CD4-positive, alpha-beta T cell treated with Interleukin-12 subunit alpha and Interleukin-12 subunit beta, for 1 hour (primary cell): Measurements from ENCODE around the gene C1orf141.
"Not testable (repeated sequence)": the region's sequence is repeated elsewhere in the genome, so short reads cannot be mapped to it uniquely, and the experiment has no call there.

Experiments
- DNase-seq: peaks from one replicate; pipeline ENCODE4 v3.0.0-alpha.2; 2020

C1orf141 gene

DNA sequence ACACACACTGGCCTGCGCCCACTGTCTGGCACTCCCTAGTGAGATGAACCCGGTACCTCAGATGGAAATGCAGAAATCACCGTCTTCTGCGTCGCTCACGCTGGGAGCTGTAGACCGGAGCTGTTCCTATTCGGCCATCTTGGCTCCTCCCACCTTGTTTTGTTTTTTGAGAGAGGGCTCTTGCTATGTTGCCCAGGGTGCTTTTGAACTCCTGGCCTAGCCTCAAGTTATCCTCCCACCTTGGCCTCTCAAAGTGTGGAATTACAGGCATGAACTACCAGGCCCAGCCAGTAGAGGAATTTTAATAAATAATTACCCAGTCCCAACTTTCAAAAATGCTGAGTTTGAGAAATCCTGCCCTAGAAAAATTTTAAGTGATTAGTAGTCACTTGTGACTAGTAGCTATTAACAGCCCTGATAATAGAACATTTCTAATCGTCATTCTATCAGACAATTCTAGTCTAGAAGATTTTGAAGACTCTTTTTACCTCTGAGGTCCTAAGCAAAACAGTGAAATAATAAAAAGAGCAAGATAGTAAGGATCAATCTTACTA is 49.9 kb downstream of the C1orf141 start:
- DNase-seq = no peak

GRCh38 chr1:67078291-67078690 is 56.5 kb downstream of the C1orf141 start:
- no peak for DNase-seq

DNA sequence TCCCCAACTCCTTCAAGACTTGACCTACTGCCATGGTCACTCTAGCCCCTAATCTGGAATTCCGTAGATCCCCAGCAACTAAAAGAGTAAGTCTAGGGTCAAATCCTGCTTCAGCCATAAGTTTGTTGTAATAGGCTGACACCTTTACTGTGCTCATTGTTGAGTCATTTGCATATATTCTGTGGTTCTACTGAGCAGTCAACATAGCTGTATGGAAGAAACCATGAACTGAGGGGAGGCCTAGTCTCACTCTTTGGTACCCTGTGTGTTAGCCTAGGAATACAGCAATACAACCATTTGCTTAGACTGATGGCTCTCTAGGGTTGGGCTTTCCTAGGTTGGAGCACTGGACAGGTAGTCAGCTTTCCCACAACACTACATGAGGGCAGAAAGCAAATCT is 57.2 kb downstream of the C1orf141 start:
- no peak for DNase-seq

GRCh38 chr1:67072749-67073148 is 62.0 kb downstream of the C1orf141 start:
- no peak for DNase-seq

- DNase-seq = not testable (repeated sequence)
Observed at GRCh38 chr1:67067655-67068054, 67.1 kb downstream of the C1orf141 start.

DNA sequence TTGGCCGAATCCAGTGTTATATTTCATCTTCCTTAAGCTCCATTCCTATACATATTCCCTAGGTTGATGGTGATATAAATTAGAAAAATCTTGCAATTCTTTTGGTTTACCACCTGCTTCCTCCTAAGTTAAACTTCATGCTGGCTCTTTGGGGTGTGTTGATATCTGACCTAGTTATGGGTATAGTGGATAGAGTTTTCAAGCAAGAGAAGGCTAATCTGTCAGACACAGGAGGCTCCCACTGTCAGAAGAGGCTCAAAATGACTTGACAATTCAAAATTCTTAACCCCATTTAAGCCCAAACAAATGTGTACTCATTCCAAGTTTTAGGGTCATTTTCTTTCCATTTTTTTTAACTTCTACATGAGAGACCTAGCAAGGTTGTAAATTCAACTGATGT is 72.4 kb downstream of the C1orf141 start:
- no peak for DNase-seq

GRCh38 chr1:67061266-67061665 is 73.5 kb downstream of the C1orf141 start:
- DNase-seq = no peak

GRCh38 chr1:67060811-67061218 is 74.0 kb downstream of the C1orf141 start:
- DNase-seq = no peak

- DNase-seq = no peak
Observed at GRCh38 chr1:67059346-67059745, 75.4 kb downstream of the C1orf141 start.

- DNase-seq = no peak
Observed at GRCh38 chr1:67058761-67059160, 76.0 kb downstream of the C1orf141 start.

DNA sequence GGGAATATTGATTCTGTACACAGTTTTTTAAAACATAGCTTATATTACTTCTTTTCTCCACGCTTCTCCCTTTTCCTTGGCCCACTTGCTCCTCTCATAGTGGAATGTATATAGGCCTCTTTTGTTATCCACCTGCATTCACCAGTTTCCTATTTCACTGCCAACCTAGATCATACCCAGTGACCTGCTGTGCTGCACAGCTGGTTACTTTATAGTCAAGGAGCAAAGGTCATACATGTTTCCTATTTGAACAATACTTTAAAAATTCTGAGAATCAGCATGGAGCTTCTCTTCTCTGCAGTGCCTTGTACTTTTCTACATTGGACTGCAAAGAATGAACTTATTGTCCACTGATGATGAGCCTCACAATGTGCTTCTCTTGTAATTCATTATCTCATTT is 76.5 kb downstream of the C1orf141 start:
- DNase-seq = no peak

- peak; percentile 71 for DNase-seq
Observed at GRCh38 chr1:67053785-67054772, 80.7 kb downstream of the C1orf141 start, which contains the start of gene SLC35D1. Gene SLC35D1 (minus strand): TSS chr1:67054148. CDS start chr1:67054013, 135 bp downstream.

- no peak for DNase-seq
Observed at GRCh38 chr1:67053535-67053784, 81.3 kb downstream of the C1orf141 start.

GRCh38 chr1:67052741-67053534 is 81.8 kb downstream of the C1orf141 start:
- DNase-seq = peak; percentile 29

- DNase-seq = no peak
Observed at GRCh38 chr1:67051196-67051595, 83.6 kb downstream of the C1orf141 start.

DNA sequence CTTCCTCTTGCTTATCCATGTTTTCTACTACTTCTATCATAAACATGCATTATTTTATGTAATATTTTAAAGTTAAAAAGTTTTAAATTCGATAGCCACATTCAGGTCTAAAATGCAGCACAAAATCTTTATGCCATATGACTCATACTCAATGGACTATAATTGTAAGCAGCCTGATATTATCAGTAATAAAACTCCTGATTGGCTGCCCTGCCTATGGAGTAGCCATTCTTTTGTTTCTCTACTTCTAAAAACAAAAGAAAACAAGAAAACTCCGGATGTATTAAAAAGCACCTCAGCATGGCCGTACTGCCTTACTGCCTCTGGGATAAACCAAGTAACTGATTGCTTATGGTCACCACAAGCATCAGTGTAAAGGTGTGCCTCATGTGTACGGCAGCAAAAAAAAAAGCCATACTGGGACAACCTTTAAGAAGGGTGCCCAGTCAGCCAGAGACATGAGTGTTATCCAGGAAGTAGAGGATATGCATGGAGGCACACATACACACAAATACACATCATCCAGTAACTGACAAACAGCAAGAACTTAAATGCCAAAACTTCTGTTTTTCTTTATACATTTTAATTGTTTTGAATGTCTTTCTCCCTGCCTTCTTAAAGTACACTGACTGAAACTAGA is 90.0 kb downstream of the C1orf141 start:
- DNase-seq = no peak

GRCh38 chr1:67043366-67043765 is 91.4 kb downstream of the C1orf141 start:
- DNase-seq = no peak
